Measurements from ENCODE around the gene ALKBH5. TPM values are rescaled to one million over a fixed set of nuclear protein-coding genes. Genes with fewer than 3 reads are reported as not detected.

Gene ALKBH5
- total and polyA plus RNA-seq, 8 donors: 53.6 to 99.6 (median 63.1) TPM

GRCh38 chr17:18194804-18195203 is 11.2 kb downstream of the ALKBH5 start:
- no peak for ATAC-seq
- no peak overlapping the region for H3K4me3 ChIP-seq
- H3K27me3 ChIP-seq: no peaks in the 10 kb centered on the region
- H3K4me1 ChIP-seq: peaks cover 18 to 58% of the 10 kb centered on the region in 2 donors
- intact Hi-C loops (cut with DNase I): no loop called here
- H3K36me3 ChIP-seq: peaks cover 0 to 80% of the 10 kb centered on the region in 2 donors
- no peak for DNase-seq
- TF ChIP-seq CTCF (IDR thresholded peaks at IDR 0.05): no peak
- no peaks in the 10 kb centered on the region for H3K9me3 ChIP-seq
- no peak overlapping the region for H3K27ac ChIP-seq

- Histone ChIP-seq H3K4me3 (no peak overlapping the region), H3K36me3 (peaks cover 0 to 79% of the 10 kb centered on the region in 2 donors), H3K9me3 (no peaks in the 10 kb centered on the region), H3K27me3 (no peaks in the 10 kb centered on the region), H3K27ac (no peak overlapping the region), H3K4me1 (peaks cover 14 to 57% of the 10 kb centered on the region in 2 donors)
- ATAC-seq (no peak), DNase-seq (no peak)
- intact Hi-C loops (cut with DNase I): no loop called here
- no peak for TF ChIP-seq CTCF (IDR thresholded peaks at IDR 0.05)
Observed at GRCh38 chr17:18195246-18195645, 11.6 kb downstream of the ALKBH5 start.

- H3K9me3 ChIP-seq: no peaks in the 10 kb centered on the region
- no peak for DNase-seq
- H3K4me3 ChIP-seq: no peak overlapping the region
- no peak for TF ChIP-seq CTCF (IDR thresholded peaks at IDR 0.05)
- ATAC-seq: no peak
- H3K27ac ChIP-seq: no peak overlapping the region
- H3K27me3 ChIP-seq: no peaks in the 10 kb centered on the region
- H3K4me1 ChIP-seq: peaks cover 4 to 38% of the 10 kb centered on the region in 2 donors
- intact Hi-C loops (cut with DNase I): no loop called here
- H3K36me3 ChIP-seq: peaks cover 0 to 91% of the 10 kb centered on the region in 2 donors
Observed at GRCh38 chr17:18197535-18198194, 14.0 kb downstream of the ALKBH5 start.

GRCh38 chr17:18198530-18198929 is 14.9 kb downstream of the ALKBH5 start:
- peaks cover 0 to 92% of the 10 kb centered on the region in 2 donors for H3K36me3 ChIP-seq
- no peaks in the 10 kb centered on the region for H3K9me3 ChIP-seq
- H3K27ac ChIP-seq: no peak overlapping the region
- no peak for TF ChIP-seq CTCF (IDR thresholded peaks at IDR 0.05)
- peaks cover 4 to 37% of the 10 kb centered on the region in 2 donors for H3K4me1 ChIP-seq
- intact Hi-C loops (cut with DNase I): no loop called here
- DNase-seq: no peak
- no peak overlapping the region for H3K4me3 ChIP-seq
- no peaks in the 10 kb centered on the region for H3K27me3 ChIP-seq
- no peak for ATAC-seq

GRCh38 chr17:18201108-18201507 is 17.5 kb downstream of the ALKBH5 start:
- no peak for ATAC-seq
- intact Hi-C loops (cut with DNase I): no loop called here
- Histone ChIP-seq H3K4me3 (no peak overlapping the region), H3K36me3 (peaks cover 0 to 95% of the 10 kb centered on the region in 2 donors), H3K27ac (no peak overlapping the region), H3K9me3 (no peaks in the 10 kb centered on the region), H3K4me1 (peaks cover 4 to 28% of the 10 kb centered on the region in 2 donors), H3K27me3 (no peaks in the 10 kb centered on the region)
- TF ChIP-seq CTCF (IDR thresholded peaks at IDR 0.05): no peak
- no peak for DNase-seq
